ENCODE results near the gene DGUOK.

Gene DGUOK

GRCh38 chr2:73981081-73982001 is 54.7 kb downstream of the DGUOK start:
- peak; percentile 78 to 84 for DNase-seq

GRCh38 chr2:73982140-73982617 is 55.5 kb downstream of the DGUOK start:
- no peak for DNase-seq

- DNase-seq: peak; percentile 39 to 74
Measured at GRCh38 chr2:73983322-73984202, 56.9 kb downstream of the DGUOK start.

- no peak for DNase-seq
Measured at GRCh38 chr2:73984203-73984921, 57.7 kb downstream of the DGUOK start, which contains the start of gene TET3. Gene TET3 (plus strand): TSS chr2:73984910. CDS start chr2:73986404, 1,494 bp downstream.

- peak; percentile 32 to 39 for DNase-seq
Measured at GRCh38 chr2:73984922-73985307, 58.2 kb downstream of the DGUOK start.

- DNase-seq: peak; percentile 86 to 89
Measured at GRCh38 chr2:73985308-73986084, 58.8 kb downstream of the DGUOK start.

GRCh38 chr2:73986085-73986681 is 59.5 kb downstream of the DGUOK start:
- no peak for DNase-seq

- peak; percentile 69 to 73 for DNase-seq
Measured at GRCh38 chr2:73987109-73987947, 60.6 kb downstream of the DGUOK start.

GRCh38 chr2:73987948-73988700 is 61.4 kb downstream of the DGUOK start:
- no peak for DNase-seq

- DNase-seq: no peak
Measured at GRCh38 chr2:73989972-73990371, 63.3 kb downstream of the DGUOK start.

- no peak for DNase-seq
Measured at GRCh38 chr2:73990531-73990930, 63.9 kb downstream of the DGUOK start.

- DNase-seq: no peak
Measured at GRCh38 chr2:73992036-73992435, 65.4 kb downstream of the DGUOK start.

- DNase-seq: no peak
Measured at GRCh38 chr2:73993376-73993775, 66.7 kb downstream of the DGUOK start.

- DNase-seq: no peak
Measured at GRCh38 chr2:73993778-73994177, 67.1 kb downstream of the DGUOK start.

- no peak for DNase-seq
Measured at GRCh38 chr2:73994178-73994831, 67.6 kb downstream of the DGUOK start.

GRCh38 chr2:73995810-73996209 is 69.1 kb downstream of the DGUOK start:
- DNase-seq: no peak

- no peak for DNase-seq
Measured at GRCh38 chr2:73997813-73998212, 71.1 kb downstream of the DGUOK start.

GRCh38 chr2:73998451-73998850 is 71.8 kb downstream of the DGUOK start:
- no peak for DNase-seq

- DNase-seq: no peak
Measured at GRCh38 chr2:73998933-73999332, 72.3 kb downstream of the DGUOK start.
